Neural progenitor cell (in vitro differentiated cells): ENCODE data around the gene PLIN4.

Experiments used
- EZH2 ChIP-seq: fragments of 200-600 bp; sonication (generic); IDR thresholded peaks from 2 replicates; pipeline ENCODE4 v1.6.1; 2017; ENCODE audit warnings: antibody characterized with exemption, mild to moderate bottlenecking, moderate library complexity
- EZH2phosphoT487 ChIP-seq: fragments of 200-600 bp; sonication (generic); IDR thresholded peaks from 2 replicates; pipeline ENCODE4 v1.6.1; 2017; ENCODE audit warnings: antibody characterized with exemption
- TF ChIP-seq, protein P1 (sequence below): fragments of 200-600 bp; sonication (generic); IDR thresholded peaks from 2 replicates; pipeline ENCODE4 v1.5.1; 2017; ENCODE audit warnings: antibody characterized with exemption, mild to moderate bottlenecking

DNA sequence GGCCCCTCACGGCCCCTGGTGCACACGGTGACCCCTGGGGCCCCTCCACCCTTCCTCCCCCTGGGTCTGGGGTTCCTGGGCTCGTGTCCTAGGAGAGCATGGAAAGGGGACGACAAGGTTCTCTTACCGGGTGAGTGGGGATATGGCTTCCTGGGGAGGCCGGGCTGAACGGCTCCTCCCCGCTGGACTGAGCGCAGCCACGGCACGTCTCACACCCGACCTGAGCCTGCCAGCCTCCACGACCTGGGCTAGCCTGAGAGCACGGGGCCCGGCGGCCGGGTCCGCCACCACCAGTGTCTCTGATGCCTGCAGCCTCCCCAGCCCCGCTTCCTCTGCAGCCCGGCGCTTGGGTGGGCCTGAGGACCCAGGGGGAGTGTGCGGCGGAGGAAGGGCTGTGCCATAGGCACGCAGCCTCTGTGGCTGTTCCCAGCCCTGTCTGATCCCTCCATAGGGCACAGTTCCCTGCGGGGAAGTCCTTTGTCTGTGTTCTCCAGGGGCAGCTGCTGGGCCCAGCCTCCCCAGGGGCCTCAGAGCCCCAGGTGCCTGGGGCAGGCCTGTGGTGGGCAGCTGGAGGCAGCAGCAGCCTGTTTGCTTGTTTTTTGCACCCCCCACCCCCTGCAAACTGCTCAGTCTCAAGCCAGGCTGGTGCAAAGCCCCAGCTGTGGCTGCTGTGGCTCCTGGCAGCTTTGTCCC is 15.0 kb downstream of the PLIN4 start:
- TF ChIP-seq, protein P1, sequence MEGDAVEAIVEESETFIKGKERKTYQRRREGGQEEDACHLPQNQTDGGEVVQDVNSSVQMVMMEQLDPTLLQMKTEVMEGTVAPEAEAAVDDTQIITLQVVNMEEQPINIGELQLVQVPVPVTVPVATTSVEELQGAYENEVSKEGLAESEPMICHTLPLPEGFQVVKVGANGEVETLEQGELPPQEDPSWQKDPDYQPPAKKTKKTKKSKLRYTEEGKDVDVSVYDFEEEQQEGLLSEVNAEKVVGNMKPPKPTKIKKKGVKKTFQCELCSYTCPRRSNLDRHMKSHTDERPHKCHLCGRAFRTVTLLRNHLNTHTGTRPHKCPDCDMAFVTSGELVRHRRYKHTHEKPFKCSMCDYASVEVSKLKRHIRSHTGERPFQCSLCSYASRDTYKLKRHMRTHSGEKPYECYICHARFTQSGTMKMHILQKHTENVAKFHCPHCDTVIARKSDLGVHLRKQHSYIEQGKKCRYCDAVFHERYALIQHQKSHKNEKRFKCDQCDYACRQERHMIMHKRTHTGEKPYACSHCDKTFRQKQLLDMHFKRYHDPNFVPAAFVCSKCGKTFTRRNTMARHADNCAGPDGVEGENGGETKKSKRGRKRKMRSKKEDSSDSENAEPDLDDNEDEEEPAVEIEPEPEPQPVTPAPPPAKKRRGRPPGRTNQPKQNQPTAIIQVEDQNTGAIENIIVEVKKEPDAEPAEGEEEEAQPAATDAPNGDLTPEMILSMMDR, result no peak
- TF ChIP-seq EZH2phosphoT487 (no peak), EZH2 (no peak)
